Measurements from ENCODE around the gene COPG1. TPM values are rescaled to one million over a fixed set of nuclear protein-coding genes. Genes with fewer than 3 reads are reported as not detected.

Gene COPG1
- total RNA-seq, 3 donors from 2014 or later, result 82.6 to 121 (median 102) TPM

GRCh38 chr3:129278966-129279906 lies 29.8 kb downstream of the COPG1 start:
- intact Hi-C loops (cut with DNase I; ENCODE audit: low total_unique reads), result no loop called here
- peaks cover 0 to 8% of the 10 kb centered on the region in 2 donors for H3K4me1 ChIP-seq
- peaks cover 6% of the 10 kb centered on the region for H3K36me3 ChIP-seq
- H3K9me3 ChIP-seq, result no peaks in the 10 kb centered on the region
- peak in 1 of 3 donors; percentile 38 for TF ChIP-seq POLR2AphosphoS5 (IDR thresholded peaks at IDR 0.05)
- TF ChIP-seq CTCF (IDR thresholded peaks at IDR 0.05), result peak in 1 of 3 donors; percentile 8
- no peak for TF ChIP-seq POLR2A (IDR thresholded peaks at IDR 0.05)
- peak overlapping the region; percentile 93 to 96 for H3K27ac ChIP-seq
- H3K4me3 ChIP-seq, result peak overlapping the region; percentile 88 to 92 (median 90)
- DNase-seq (ENCODE audit: low spot score in 2 of 2), result peak in 1 of 2 donors; percentile 25
- no peaks in the 10 kb centered on the region for H3K27me3 ChIP-seq

DNA sequence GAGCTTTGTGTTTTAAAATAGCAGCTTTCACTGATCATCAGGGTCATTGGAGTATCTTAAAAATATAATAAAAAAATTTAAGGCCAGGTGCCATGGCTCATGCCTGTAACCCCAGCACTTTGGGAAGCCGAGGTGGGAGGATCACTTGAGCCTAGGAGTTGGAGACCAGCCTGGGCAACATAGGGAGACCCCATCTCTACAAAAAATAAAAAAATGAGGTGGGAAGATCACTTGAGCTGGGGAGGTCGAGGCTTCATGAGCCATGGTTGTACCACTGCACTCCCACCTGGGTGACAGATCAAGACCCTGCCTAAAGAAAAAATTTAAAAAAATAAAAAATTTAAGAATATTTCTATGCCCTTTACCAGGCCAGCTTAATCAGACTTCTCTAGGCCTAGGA lies 30.8 kb downstream of the COPG1 start:
- no peak for DNase-seq (ENCODE audit: low spot score in 2 of 2)

DNA sequence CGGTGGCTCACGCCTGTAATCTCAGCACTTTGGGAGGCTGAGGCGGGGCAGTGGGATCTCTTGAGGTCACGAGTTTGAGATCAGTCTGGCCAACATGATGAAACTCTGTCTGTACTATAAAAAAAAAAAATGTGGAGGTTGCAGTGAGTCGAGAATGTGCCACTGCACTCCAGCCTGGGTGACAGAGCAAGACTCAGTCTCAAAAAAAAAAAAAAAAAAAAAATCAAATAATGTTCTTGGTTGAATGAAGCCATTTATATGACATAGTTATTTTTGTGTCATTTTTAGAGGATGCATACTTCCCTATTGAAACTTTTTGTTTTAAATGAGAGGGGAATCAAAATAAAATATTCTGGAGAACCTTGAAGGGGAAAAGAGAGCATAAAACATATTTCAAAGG lies 32.3 kb downstream of the COPG1 start:
- no peaks in the 10 kb centered on the region for H3K9me3 ChIP-seq
- no peaks in the 10 kb centered on the region for H3K36me3 ChIP-seq
- intact Hi-C loops (cut with DNase I; ENCODE audit: low total_unique reads), result no loop called here
- peaks cover 0 to 8% of the 10 kb centered on the region in 2 donors for H3K4me1 ChIP-seq
- no peaks in the 10 kb centered on the region for H3K27me3 ChIP-seq
- DNase-seq (ENCODE audit: low spot score in 2 of 2), result no peak
- H3K4me3 ChIP-seq, result no peak overlapping the region
- H3K27ac ChIP-seq, result no peak overlapping the region
- TF ChIP-seq POLR2A (IDR thresholded peaks at IDR 0.05) (no peak), POLR2AphosphoS5 (IDR thresholded peaks at IDR 0.05) (no peak), CTCF (IDR thresholded peaks at IDR 0.05) (no peak)

More for the DNA sequence above, 30.8 kb downstream of the COPG1 start:
- Histone ChIP-seq H3K9me3 (no peaks in the 10 kb centered on the region), H3K4me3 (peak overlapping the region in 2 of 3 donors; percentile 88 to 92), H3K36me3 (peaks cover 4% of the 10 kb centered on the region), H3K4me1 (peaks cover 0 to 8% of the 10 kb centered on the region in 2 donors), H3K27me3 (no peaks in the 10 kb centered on the region), H3K27ac (no peak overlapping the region)
- intact Hi-C loops (cut with DNase I; ENCODE audit: low total_unique reads), result no loop called here
- TF ChIP-seq POLR2AphosphoS5 (IDR thresholded peaks at IDR 0.05) (no peak), POLR2A (IDR thresholded peaks at IDR 0.05) (no peak), CTCF (IDR thresholded peaks at IDR 0.05) (no peak)

GRCh38 chr3:129282727-129283327 lies 33.4 kb downstream of the COPG1 start:
- Histone ChIP-seq H3K4me1 (peaks cover 0 to 8% of the 10 kb centered on the region in 2 donors), H3K4me3 (no peak overlapping the region), H3K36me3 (no peaks in the 10 kb centered on the region), H3K27ac (no peak overlapping the region), H3K9me3 (no peaks in the 10 kb centered on the region), H3K27me3 (no peaks in the 10 kb centered on the region)
- no peak for DNase-seq (ENCODE audit: low spot score in 2 of 2)
- intact Hi-C loops (cut with DNase I; ENCODE audit: low total_unique reads), result no loop called here
- TF ChIP-seq POLR2A (IDR thresholded peaks at IDR 0.05) (no peak), CTCF (IDR thresholded peaks at IDR 0.05) (no peak), POLR2AphosphoS5 (IDR thresholded peaks at IDR 0.05) (no peak)

GRCh38 chr3:129286081-129286480 lies 36.7 kb downstream of the COPG1 start:
- no peak for TF ChIP-seq POLR2A (IDR thresholded peaks at IDR 0.05)
- intact Hi-C loops (cut with DNase I; ENCODE audit: low total_unique reads), result no loop called here

More at GRCh38 chr3:129286081-129286480, 36.7 kb downstream of the COPG1 start:
- no peak for DNase-seq (ENCODE audit: low spot score in 2 of 2)
- Histone ChIP-seq H3K9me3 (no peaks in the 10 kb centered on the region), H3K4me3 (no peak overlapping the region), H3K36me3 (no peaks in the 10 kb centered on the region), H3K27ac (no peak overlapping the region), H3K27me3 (no peaks in the 10 kb centered on the region), H3K4me1 (no peaks in the 10 kb centered on the region)

Measured in breast epithelium (tissue), 4 donors.